NOMO-1 (cell line): ENCODE measurements around the gene FUT9.

Experiments used
- DNase-seq, 2 experiments: peaks; one replicate each; lab custom pipeline; 2025; ENCODE audit not compliant: unreplicated experiment in 2 of 2; lab: John Stamatoyannopoulos, UW

FUT9 gene

GRCh38 chr6:96065213-96065612, 49.4 kb downstream of the FUT9 start:
- DNase-seq, result no peak

GRCh38 chr6:96066376-96066775, 50.6 kb downstream of the FUT9 start:
- no peak for DNase-seq

GRCh38 chr6:96073555-96073954, 57.8 kb downstream of the FUT9 start:
- DNase-seq, result no peak

GRCh38 chr6:96074006-96074405, 58.2 kb downstream of the FUT9 start:
- no peak for DNase-seq

- DNase-seq, result no peak
Measured at GRCh38 chr6:96075826-96076225, 60.1 kb downstream of the FUT9 start.

GRCh38 chr6:96086745-96087144, 71.0 kb downstream of the FUT9 start:
- DNase-seq, result no peak

GRCh38 chr6:96089173-96089572, 73.4 kb downstream of the FUT9 start:
- DNase-seq, result no peak

GRCh38 chr6:96094077-96094476, 78.3 kb downstream of the FUT9 start:
- no peak for DNase-seq

GRCh38 chr6:96099069-96099468, 83.3 kb downstream of the FUT9 start:
- no peak for DNase-seq

GRCh38 chr6:96101564-96101963, 85.8 kb downstream of the FUT9 start:
- no peak for DNase-seq

GRCh38 chr6:96104910-96105309, 89.1 kb downstream of the FUT9 start:
- DNase-seq, result no peak

GRCh38 chr6:96110878-96111277, 95.1 kb downstream of the FUT9 start:
- no peak for DNase-seq

GRCh38 chr6:96116674-96117073, 100.9 kb downstream of the FUT9 start:
- DNase-seq, result no peak

GRCh38 chr6:96124778-96125177, 109.0 kb downstream of the FUT9 start:
- no peak for DNase-seq

- no peak for DNase-seq
Measured at GRCh38 chr6:96138406-96138805, 122.6 kb downstream of the FUT9 start.

- no peak for DNase-seq
Measured at GRCh38 chr6:96142142-96142541, 126.4 kb downstream of the FUT9 start.

GRCh38 chr6:96150431-96150830, 134.7 kb downstream of the FUT9 start:
- DNase-seq, result no peak

GRCh38 chr6:96151707-96152106, 135.9 kb downstream of the FUT9 start:
- DNase-seq, result no peak

GRCh38 chr6:96152114-96152708, 136.4 kb downstream of the FUT9 start:
- DNase-seq, result no peak

- DNase-seq, result no peak
Measured at GRCh38 chr6:96153775-96154174, 138.0 kb downstream of the FUT9 start.

GRCh38 chr6:96156425-96156824, 140.7 kb downstream of the FUT9 start:
- no peak for DNase-seq

GRCh38 chr6:96157018-96157565, 141.3 kb downstream of the FUT9 start:
- DNase-seq, result no peak

- DNase-seq, result no peak
Measured at GRCh38 chr6:96162711-96163120, 146.9 kb downstream of the FUT9 start.
